Naive thymus-derived CD4-positive, alpha-beta T cell (primary cell): ENCODE measurements around the gene ANKRD23. TPM values are rescaled to one million over a fixed set of nuclear protein-coding genes. Genes with fewer than 3 reads are reported as not detected.

Experiments used
- ATAC-seq: fragments of 150-1000 bp; cut with Tn5 transposase; 2 replicates; pipeline ENCODE4 v1.10.0; 2021; ENCODE audit warnings: mild to moderate bottlenecking, moderate library complexity
- CTCF ChIA-PET: fragments of 350-600 bp; sonication (Branson Sonifier 250); formaldehyde crosslinking; loops from one replicate; lab custom pipeline; 2021; ENCODE audit warnings: antibody characterized with exemption; lab: Charles Lee
- POLR2A ChIA-PET: fragments of 350-600 bp; sonication (Branson Sonifier 250); formaldehyde crosslinking; loops from one replicate; lab custom pipeline; 2021; ENCODE audit warnings: antibody characterized with exemption, inconsistent platforms; lab: Charles Lee
- DNase-seq, 9 donors: peaks; one replicate each; pipeline versions ENCODE4 v3.0.0 to v3.0.0-alpha.2; 2020 to 2022; ENCODE audit warnings: mixed read lengths in 1 of 9
- H3K27ac ChIP-seq: one replicate; pipeline ENCODE4 v1.7.0; 2013; ENCODE audit warnings: mild to moderate bottlenecking, low read depth, low read length, moderate library complexity
- H3K27me3 ChIP-seq, 2 donors: one replicate each; pipeline ENCODE4 v1.7.0; 2013; ENCODE audit warnings: low read length in 2 of 2, mild to moderate bottlenecking in 2 of 2, moderate library complexity in 2 of 2; ENCODE audit not compliant: control insufficient read depth in 2 of 2, insufficient read depth in 2 of 2
- H3K36me3 ChIP-seq, 3 experiments: 1 replicate in 2 of 3; 2 replicates in 1 of 3; pipeline ENCODE4 v1.7.0; 2013; ENCODE audit warnings: low read length in 3 of 3, mild to moderate bottlenecking in 3 of 3, moderate library complexity in 1 of 3; ENCODE audit not compliant: insufficient read depth in 3 of 3, control insufficient read depth in 2 of 3
- H3K4me1 ChIP-seq, 2 donors: one replicate each; pipeline ENCODE4 v1.7.0; 2013; ENCODE audit warnings: low read length in 2 of 2, mild to moderate bottlenecking in 2 of 2, moderate library complexity in 1 of 2; ENCODE audit not compliant: control insufficient read depth in 2 of 2, insufficient read depth in 2 of 2
- H3K4me3 ChIP-seq: 2 replicates; pipeline ENCODE4 v1.7.0; 2013; ENCODE audit warnings: mild to moderate bottlenecking, low read length
- H3K9me3 ChIP-seq, 3 experiments: 1 replicate in 2 of 3; 2 replicates in 1 of 3; pipeline ENCODE4 v1.7.0; 2013; ENCODE audit warnings: low read length in 3 of 3; ENCODE audit not compliant: control insufficient read depth in 2 of 3
- H3K27ac Mint-ChIP-seq, 9 donors: one replicate each; pipeline ENCODE4 v1.8.0; 2020 to 2022; ENCODE audit warnings: mixed read lengths in 9 of 9, mild to moderate bottlenecking in 8 of 9, moderate library complexity in 5 of 9, inconsistent platforms in 2 of 9
- H3K27me3 Mint-ChIP-seq, 5 donors: one replicate each; pipeline ENCODE4 v1.8.0; 2021 to 2022; ENCODE audit warnings: mixed read lengths in 5 of 5, mild to moderate bottlenecking in 1 of 5
- H3K36me3 Mint-ChIP-seq, 5 donors: one replicate each; pipeline ENCODE4 v1.8.0; 2020 to 2022; ENCODE audit warnings: mixed read lengths in 5 of 5, mild to moderate bottlenecking in 3 of 5, inconsistent platforms in 1 of 5
- H3K4me1 Mint-ChIP-seq, 7 donors: one replicate each; pipeline ENCODE4 v1.8.0; 2020 to 2022; ENCODE audit warnings: mixed read lengths in 7 of 7, mild to moderate bottlenecking in 3 of 7, inconsistent platforms in 1 of 7
- H3K4me3 Mint-ChIP-seq, 10 donors: one replicate each; pipeline ENCODE4 v1.8.0; 2020 to 2022; ENCODE audit warnings: mild to moderate bottlenecking in 10 of 10, mixed read lengths in 10 of 10, moderate library complexity in 6 of 10, inconsistent platforms in 2 of 10
- H3K9me3 Mint-ChIP-seq, 11 donors: one replicate each; pipeline ENCODE4 v1.8.0; 2020 to 2022; ENCODE audit warnings: mixed read lengths in 11 of 11, mild to moderate bottlenecking in 4 of 11, inconsistent platforms in 1 of 11, moderate library complexity in 1 of 11
- intact Hi-C, 2 donors: fragments of 100-400 bp; cut with micrococcal nuclease; formaldehyde crosslinking; loops; one replicate each; pipeline ENCODE4 v1.15.1; 2023
- polyA plus RNA-seq, 2 donors: library from polyadenylated mRNA; unstranded; fragments of 300-500 nt; fragmentation: Illumina TruSeq; gene quantifications; one replicate each; pipeline ENCODE4 v1.2.3, GENCODE V29; 2021
- total RNA-seq, 6 experiments: library from RNA in 5 of 6; stranded (reverse) in 5 of 6; gene quantifications; 1 replicate in 5 of 6; 2 replicates in 1 of 6; pipeline ENCODE4 v1.2.3 and lab custom pipeline; 2021 to 2026

Gene ANKRD23
- total and polyA plus RNA-seq, 7 experiments from 2014 or later: 0.64 to 19.8 (median 11.7) TPM

GRCh38 chr2:96838345-96839292 lies 5.2 kb downstream of the ANKRD23 start:
- H3K27ac Mint-ChIP-seq: peak overlapping the region; percentile 34 to 92 (median 83)
- CTCF ChIA-PET: interaction anchor here (1.2 to 1.6 kb wide), 2 partner anchors 19 to 22 kb away, joined by 3 to 5 read pairs; partner anchors contain the start of genes ANKRD39 and CNNM3
- peaks cover 0 to 2% (median 0%) of the 10 kb centered on the region in 11 donors for H3K9me3 Mint-ChIP-seq
- peaks cover 0 to 9% (median 0%) of the 10 kb centered on the region in 5 donors for H3K36me3 Mint-ChIP-seq
- H3K4me1 Mint-ChIP-seq: peaks cover 0 to 29% (median 18%) of the 10 kb centered on the region in 7 donors
- Histone ChIP-seq H3K27ac (peak overlapping the region; percentile 53), H3K36me3 (peaks cover 0 to 7% (median 0%) of the 10 kb centered on the region in 3 experiments), H3K27me3 (no peaks in the 10 kb centered on the region), H3K9me3 (no peaks in the 10 kb centered on the region), H3K4me1 (peaks cover 12 to 16% of the 10 kb centered on the region in 2 donors), H3K4me3 (peak overlapping the region; percentile 56)
- DNase-seq (no peak), ATAC-seq (no peak)
- H3K4me3 Mint-ChIP-seq: peak overlapping the region; percentile 48 to 84 (median 73)
- intact Hi-C loops: loop anchor here (1.0 to 2.0 kb wide), 3 partner anchors 20 to 22 kb away; partner anchors contain the start of genes CNNM3 (in 2 of the 2) and ANKRD39 (in 1 of the 2)
- no peaks in the 10 kb centered on the region for H3K27me3 Mint-ChIP-seq
- POLR2A ChIA-PET: interaction anchor here (1.3 to 4.4 kb wide), 5 partner anchors 19 to 86 kb away, joined by 5 to 48 read pairs (median 10); partner anchors contain the start of genes ANKRD39 and CNNM3

GRCh38 chr2:96837575-96837974 lies 6.2 kb downstream of the ANKRD23 start:
- CTCF ChIA-PET: no interaction called here
- no peaks in the 10 kb centered on the region for H3K9me3 ChIP-seq
- Mint-ChIP-seq H3K27me3 (no peaks in the 10 kb centered on the region), H3K4me3 (no peak overlapping the region), H3K9me3 (peaks cover 0 to 2% (median 0%) of the 10 kb centered on the region in 11 donors), H3K27ac (peak overlapping the region in 3 of 9 donors; percentile 10 to 56 (median 28)), H3K4me1 (peaks cover 0 to 23% (median 13%) of the 10 kb centered on the region in 7 donors), H3K36me3 (peaks cover 0 to 9% (median 0%) of the 10 kb centered on the region in 5 donors)
- DNase-seq: no peak
- H3K27me3 ChIP-seq: no peaks in the 10 kb centered on the region
- peaks cover 12 to 16% of the 10 kb centered on the region in 2 donors for H3K4me1 ChIP-seq
- no peak overlapping the region for H3K4me3 ChIP-seq
- no peak overlapping the region for H3K27ac ChIP-seq
- intact Hi-C loops: no loop called here
- peaks cover 0 to 18% (median 0%) of the 10 kb centered on the region in 3 experiments for H3K36me3 ChIP-seq
- ATAC-seq: no peak
- POLR2A ChIA-PET: interaction anchor here (0.6 to 4.4 kb wide), 4 partner anchors 15 to 87 kb away, joined by 3 to 48 read pairs (median 5); partner anchors contain the start of genes ANKRD39 and CNNM3

GRCh38 chr2:96835830-96836229 lies 8.0 kb downstream of the ANKRD23 start:
- Histone ChIP-seq H3K4me3 (no peak overlapping the region), H3K4me1 (peaks cover 12 to 16% of the 10 kb centered on the region in 2 donors), H3K9me3 (no peaks in the 10 kb centered on the region), H3K36me3 (peaks cover 0 to 35% (median 5%) of the 10 kb centered on the region in 3 experiments), H3K27me3 (no peaks in the 10 kb centered on the region), H3K27ac (no peak overlapping the region)
- peaks cover 0 to 19% (median 4%) of the 10 kb centered on the region in 5 donors for H3K36me3 Mint-ChIP-seq
- POLR2A ChIA-PET: no interaction called here
- no peak for DNase-seq
- H3K4me1 Mint-ChIP-seq: peaks cover 0 to 20% (median 13%) of the 10 kb centered on the region in 7 donors
- CTCF ChIA-PET: interaction anchor here (0.9 kb wide), 1 partner anchor 31 kb away, joined by 3 read pairs; no protein-coding TSS in a partner anchor
- no peak overlapping the region for H3K4me3 Mint-ChIP-seq
- no peak overlapping the region for H3K27ac Mint-ChIP-seq
- H3K27me3 Mint-ChIP-seq: no peaks in the 10 kb centered on the region
- no peak for ATAC-seq
- intact Hi-C loops: no loop called here
- H3K9me3 Mint-ChIP-seq: no peaks in the 10 kb centered on the region

GRCh38 chr2:96832754-96833507 lies 10.9 kb downstream of the ANKRD23 start:
- no peaks in the 10 kb centered on the region for H3K27me3 Mint-ChIP-seq
- Histone ChIP-seq H3K4me1 (no peaks in the 10 kb centered on the region), H3K27me3 (no peaks in the 10 kb centered on the region), H3K27ac (no peak overlapping the region), H3K36me3 (peaks cover 8 to 62% (median 17%) of the 10 kb centered on the region in 3 experiments), H3K4me3 (no peak overlapping the region), H3K9me3 (no peaks in the 10 kb centered on the region)
- peak overlapping the region in 4 of 9 donors; percentile 25 to 62 (median 42) for H3K27ac Mint-ChIP-seq
- CTCF ChIA-PET: interaction anchor here (0.6 kb wide), 1 partner anchor 137 kb away, joined by 3 read pairs; no protein-coding TSS in a partner anchor
- H3K4me3 Mint-ChIP-seq: no peak overlapping the region
- peaks cover 12 to 37% (median 12%) of the 10 kb centered on the region in 5 donors for H3K36me3 Mint-ChIP-seq
- H3K9me3 Mint-ChIP-seq: no peaks in the 10 kb centered on the region
- intact Hi-C loops: no loop called here
- peaks cover 0 to 3% (median under 1%) of the 10 kb centered on the region in 7 donors for H3K4me1 Mint-ChIP-seq
- POLR2A ChIA-PET: interaction anchor here (0.5 to 0.6 kb wide), 2 partner anchors 10 to 426 kb away, joined by 3 to 4 read pairs; no protein-coding TSS in a partner anchor
- DNase-seq (no peak), ATAC-seq (no peak)

GRCh38 chr2:96832408-96832753 lies 11.4 kb downstream of the ANKRD23 start:
- H3K27ac ChIP-seq: no peak overlapping the region
- no peak for ATAC-seq
- H3K4me3 Mint-ChIP-seq: no peak overlapping the region
- CTCF ChIA-PET: interaction anchor here (0.6 kb wide), 1 partner anchor 138 kb away, joined by 3 read pairs; no protein-coding TSS in a partner anchor
- H3K4me3 ChIP-seq: no peak overlapping the region
- no peaks in the 10 kb centered on the region for H3K27me3 Mint-ChIP-seq
- peaks cover 12 to 41% (median 12%) of the 10 kb centered on the region in 5 donors for H3K36me3 Mint-ChIP-seq
- H3K9me3 Mint-ChIP-seq: no peaks in the 10 kb centered on the region
- H3K9me3 ChIP-seq: no peaks in the 10 kb centered on the region
- H3K27ac Mint-ChIP-seq: peak overlapping the region in 1 of 9 donors; percentile 20
- intact Hi-C loops: no loop called here
- H3K4me1 Mint-ChIP-seq: peaks cover 0 to 3% (median 0%) of the 10 kb centered on the region in 7 donors
- peaks cover 8 to 68% (median 17%) of the 10 kb centered on the region in 3 experiments for H3K36me3 ChIP-seq
- no peak for DNase-seq
- POLR2A ChIA-PET: no interaction called here
- H3K27me3 ChIP-seq: no peaks in the 10 kb centered on the region
- no peaks in the 10 kb centered on the region for H3K4me1 ChIP-seq

GRCh38 chr2:96831679-96832078 lies 12.1 kb downstream of the ANKRD23 start:
- no peak overlapping the region for H3K27ac ChIP-seq
- no peaks in the 10 kb centered on the region for H3K9me3 Mint-ChIP-seq
- no peaks in the 10 kb centered on the region for H3K27me3 Mint-ChIP-seq
- peaks cover 8 to 74% (median 17%) of the 10 kb centered on the region in 3 experiments for H3K36me3 ChIP-seq
- no peaks in the 10 kb centered on the region for H3K9me3 ChIP-seq
- POLR2A ChIA-PET: interaction anchor here (1.2 kb wide), 1 partner anchor 15 kb away, joined by 6 read pairs; the partner anchor contains the start of gene CNNM3
- no peak overlapping the region for H3K4me3 ChIP-seq
- peaks cover 12 to 41% (median 12%) of the 10 kb centered on the region in 5 donors for H3K36me3 Mint-ChIP-seq
- H3K4me3 Mint-ChIP-seq: no peak overlapping the region
- CTCF ChIA-PET: no interaction called here
- peak overlapping the region in 3 of 9 donors; percentile 28 to 59 (median 32) for H3K27ac Mint-ChIP-seq
- intact Hi-C loops: no loop called here
- H3K4me1 ChIP-seq: no peaks in the 10 kb centered on the region
- DNase-seq: no peak
- no peaks in the 10 kb centered on the region for H3K27me3 ChIP-seq
- peaks cover 0 to 3% (median 0%) of the 10 kb centered on the region in 7 donors for H3K4me1 Mint-ChIP-seq
- no peak for ATAC-seq
